Liver (tissue), 9 donors: Measurements from ENCODE around the gene MBLAC1. TPM values are rescaled to one million over a fixed set of nuclear protein-coding genes. Genes with fewer than 3 reads are reported as not detected.

Experiments
- DNase-seq: peaks from one replicate; pipeline ENCODE4 v3.0.0-alpha.2; 2017; ENCODE audit warnings: low spot score
- H3K27ac ChIP-seq, 2 donors: one replicate each; pipeline ENCODE4 v1.7.0; 2013; ENCODE audit warnings: inconsistent platforms in 2 of 2, low read length in 2 of 2, control low read depth in 1 of 2, low read depth in 1 of 2, mild to moderate bottlenecking in 1 of 2
- H3K27me3 ChIP-seq, 4 donors: one replicate each; pipeline versions ENCODE4 v1.6.1 to v1.7.0; 2013; ENCODE audit warnings: low read length in 3 of 4, inconsistent platforms in 1 of 4, mild to moderate bottlenecking in 1 of 4, moderate library complexity in 1 of 4; ENCODE audit not compliant: control insufficient read depth in 4 of 4, insufficient read depth in 4 of 4
- H3K36me3 ChIP-seq, 4 donors: one replicate each; pipeline versions ENCODE4 v1.6.1 to v1.7.0; 2013; ENCODE audit warnings: low read length in 3 of 4, mild to moderate bottlenecking in 3 of 4, low read depth in 1 of 4, moderate library complexity in 1 of 4; ENCODE audit not compliant: control insufficient read depth in 4 of 4, insufficient read depth in 3 of 4
- H3K4me1 ChIP-seq, 4 donors: one replicate each; pipeline versions ENCODE4 v1.6.1 to v1.7.0; 2013; ENCODE audit warnings: low read length in 3 of 4, mild to moderate bottlenecking in 3 of 4, moderate library complexity in 1 of 4; ENCODE audit not compliant: control insufficient read depth in 4 of 4, insufficient read depth in 4 of 4
- H3K4me3 ChIP-seq, 3 donors: one replicate each; pipeline versions ENCODE4 v1.6.1 to v1.7.0; 2013; ENCODE audit warnings: low read length in 3 of 3, control low read depth in 1 of 3, low read depth in 1 of 3, mild to moderate bottlenecking in 1 of 3
- H3K9ac ChIP-seq, 2 donors: one replicate each; pipeline ENCODE4 v1.7.0; 2013; ENCODE audit warnings: low read length in 2 of 2, mild to moderate bottlenecking in 2 of 2, moderate library complexity in 2 of 2, control low read depth in 1 of 2, low read depth in 1 of 2
- H3K9me3 ChIP-seq, 4 donors: one replicate each; pipeline versions ENCODE4 v1.6.1 to v1.7.0; 2013; ENCODE audit warnings: low read length in 3 of 4; ENCODE audit not compliant: control insufficient read depth in 4 of 4
- EGR1 ChIP-seq, 2 donors: IDR thresholded peaks; 2 replicates each; pipeline ENCODE4 v1.6.1; 2016 to 2018; ENCODE audit warnings: antibody characterized with exemption in 2 of 2, low read depth in 2 of 2
- FOXA2 ChIP-seq: IDR thresholded peaks from 2 replicates; pipeline ENCODE4 v1.6.1; 2016; ENCODE audit warnings: antibody characterized with exemption
- GABPA ChIP-seq, 2 donors: IDR thresholded peaks in 1 of 2; conservative IDR thresholded peaks in 1 of 2; 2 replicates each; pipeline ENCODE4 v1.6.1; 2016; ENCODE audit warnings: antibody characterized with exemption in 2 of 2, mild to moderate bottlenecking in 1 of 2, moderate library complexity in 1 of 2
- HNF4A ChIP-seq, 2 donors: conservative IDR thresholded peaks; 2 replicates each; pipeline ENCODE4 v1.6.1; 2016; ENCODE audit warnings: antibody characterized with exemption in 2 of 2, mild to moderate bottlenecking in 2 of 2
- HNF4G ChIP-seq: IDR thresholded peaks from 2 replicates; pipeline ENCODE4 v1.6.1; 2016; ENCODE audit warnings: antibody characterized with exemption
- JUND ChIP-seq, 2 donors: IDR thresholded peaks; 2 replicates each; pipeline ENCODE4 v1.6.1; 2016; ENCODE audit warnings: antibody characterized with exemption in 2 of 2
- NR2F2 ChIP-seq: IDR thresholded peaks from 2 replicates; pipeline ENCODE4 v1.6.1; 2016; ENCODE audit warnings: antibody characterized with exemption
- RAD21 ChIP-seq, 2 donors: IDR thresholded peaks; 2 replicates each; pipeline ENCODE4 v1.6.1; 2016; ENCODE audit warnings: antibody characterized with exemption in 2 of 2, mild to moderate bottlenecking in 2 of 2
- RXRA ChIP-seq, 2 donors: IDR thresholded peaks; 2 replicates each; pipeline ENCODE4 v1.6.1; 2017 to 2018; ENCODE audit warnings: antibody characterized with exemption in 2 of 2, mild to moderate bottlenecking in 1 of 2
- SP1 ChIP-seq: IDR thresholded peaks from 2 replicates; pipeline ENCODE4 v1.6.1; 2018; ENCODE audit warnings: antibody characterized with exemption, mild to moderate bottlenecking
- TAF1 ChIP-seq: conservative IDR thresholded peaks from 2 replicates; pipeline ENCODE4 v1.6.1; 2016; ENCODE audit warnings: antibody characterized with exemption, mild to moderate bottlenecking
- YY1 ChIP-seq: IDR thresholded peaks from 2 replicates; pipeline ENCODE4 v1.6.1; 2016; ENCODE audit warnings: antibody characterized with exemption, mild to moderate bottlenecking
- WGBS: extraction: QIAGEN DNeasy Blood & Tissue Kit; methylation state at CpG from one replicate; pipeline ENCODE4 v1.1.7; 2013; 5-methylcytosine and 5-hydroxymethylcytosine counted together
- polyA plus RNA-seq, 2 donors: library from polyadenylated mRNA; stranded (reverse) in 1 of 2; unstranded in 1 of 2; fragments of 200-250 nt in 1 of 2; fragments of >200 nt in 1 of 2; fragmentation: Nextera tagmentation in 1 of 2; extraction: Ambion mirVana in 1 of 2; gene quantifications; one replicate each; pipeline versions ENCODE4 v1.2.1 to v1.2.3, GENCODE V29; 2013 to 2015
- total RNA-seq, 2 donors: library from RNA; depleted of rRNA; stranded (reverse); fragments of >200 nt; gene quantifications; one replicate each; pipeline ENCODE4 v1.2.3, GENCODE V29; 2014
- TF ChIP-seq, protein P1 (sequence below): IDR thresholded peaks from 2 replicates; pipeline ENCODE4 v1.6.1; 2016; ENCODE audit warnings: antibody characterized with exemption
- TF ChIP-seq, protein P2 (sequence below): fragments of 150-350 bp; IDR thresholded peaks from 2 replicates; pipeline ENCODE4 v1.5.1; 2017; ENCODE audit warnings: improper control_type of control experiment, low read depth, low read length; ENCODE audit not compliant: missing input control
- TF ChIP-seq, protein P3 (sequence below): IDR thresholded peaks from 2 replicates; pipeline ENCODE4 v1.6.1; 2016; ENCODE audit warnings: antibody characterized with exemption, mild to moderate bottlenecking
- donor health status: healthy.
- donor health status: healthy.
- donor health status: healthy.
- donor health status: healthy.
- donor health status: healthy.

The MBLAC1 gene
- total and polyA plus RNA-seq, 4 donors = 1.0 to 1.4 (median 1.3) TPM

DNA sequence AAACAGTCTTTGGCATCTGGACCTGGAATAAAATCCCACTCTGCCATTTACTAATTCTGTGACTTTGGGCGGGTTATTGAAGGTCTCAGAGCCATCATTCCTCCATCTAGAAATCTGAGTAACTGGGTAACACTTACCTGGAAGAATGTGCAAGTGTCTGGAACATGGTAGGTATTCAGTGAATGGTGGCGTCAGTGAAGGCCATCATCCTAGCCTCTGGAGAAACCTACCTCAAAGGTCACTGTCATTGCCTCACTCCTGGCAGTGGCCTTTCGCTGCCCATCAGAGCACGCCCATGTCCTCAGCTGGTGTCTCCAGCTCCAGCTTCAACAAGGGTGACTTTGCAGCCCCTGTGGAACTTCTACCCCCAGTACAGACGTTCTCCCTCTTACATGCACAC is 37.1 kb downstream of the MBLAC1 start:
- no peaks in the 10 kb centered on the region for H3K36me3 ChIP-seq
- WGBS = 87% methylated on average over 5 of the region's 5 CpGs
- peaks cover 0 to 10% (median 5%) of the 10 kb centered on the region in 4 donors for H3K4me1 ChIP-seq
- H3K4me3 ChIP-seq = no peak overlapping the region
- H3K27me3 ChIP-seq = peaks cover 0 to 4% (median 0%) of the 10 kb centered on the region in 4 donors
- no peak overlapping the region for H3K9ac ChIP-seq
- no peak overlapping the region for H3K27ac ChIP-seq
- no peak for TF ChIP-seq TAF1
- H3K9me3 ChIP-seq = no peaks in the 10 kb centered on the region
- no peak for DNase-seq

DNA sequence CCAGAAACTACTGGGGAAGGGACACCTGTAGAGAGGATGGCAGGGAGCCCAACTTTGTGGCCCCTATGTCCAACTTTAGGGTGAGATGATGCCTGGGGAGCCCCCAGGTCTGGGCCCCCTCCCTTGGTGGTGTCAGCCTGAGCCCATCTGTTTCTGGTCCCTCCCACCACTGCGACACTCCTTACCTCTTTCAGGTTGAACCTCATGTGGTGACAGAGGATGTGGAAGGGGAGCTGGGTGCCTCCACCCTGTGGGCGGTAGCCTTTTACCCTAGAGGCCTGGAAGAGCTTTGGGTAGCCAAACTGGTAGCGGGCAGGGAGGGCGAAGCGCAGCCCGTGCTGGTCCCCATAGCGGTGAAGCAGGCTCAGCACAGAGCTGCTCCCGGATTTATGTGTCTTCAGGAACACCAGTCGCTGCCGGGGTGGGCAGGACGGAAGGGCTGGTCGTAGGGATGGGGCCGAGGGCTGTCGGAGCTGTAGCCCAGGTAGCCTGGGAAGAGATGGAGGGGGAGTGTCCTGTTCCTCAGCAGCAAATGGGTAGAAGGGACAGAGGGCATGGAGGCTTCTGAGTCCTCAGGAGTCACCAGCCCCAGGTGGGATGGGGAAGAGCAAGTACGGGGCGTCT is 39.7 kb downstream of the MBLAC1 start:
- TF ChIP-seq, protein P1, sequence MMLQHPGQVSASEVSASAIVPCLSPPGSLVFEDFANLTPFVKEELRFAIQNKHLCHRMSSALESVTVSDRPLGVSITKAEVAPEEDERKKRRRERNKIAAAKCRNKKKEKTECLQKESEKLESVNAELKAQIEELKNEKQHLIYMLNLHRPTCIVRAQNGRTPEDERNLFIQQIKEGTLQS = no peak
- TF ChIP-seq HNF4A (conservative IDR thresholded peaks at IDR 0.05) = no peak
- Histone ChIP-seq H3K9me3 (no peaks in the 10 kb centered on the region), H3K27me3 (peaks cover 0 to 4% (median 2%) of the 10 kb centered on the region in 4 donors), H3K4me3 (no peak overlapping the region), H3K9ac (no peak overlapping the region), H3K36me3 (no peaks in the 10 kb centered on the region), H3K4me1 (peaks cover 0 to 11% (median 2%) of the 10 kb centered on the region in 4 donors), H3K27ac (no peak overlapping the region)
- no peak for DNase-seq
- 61% methylated on average over 16 of the region's 16 CpGs for WGBS

DNA sequence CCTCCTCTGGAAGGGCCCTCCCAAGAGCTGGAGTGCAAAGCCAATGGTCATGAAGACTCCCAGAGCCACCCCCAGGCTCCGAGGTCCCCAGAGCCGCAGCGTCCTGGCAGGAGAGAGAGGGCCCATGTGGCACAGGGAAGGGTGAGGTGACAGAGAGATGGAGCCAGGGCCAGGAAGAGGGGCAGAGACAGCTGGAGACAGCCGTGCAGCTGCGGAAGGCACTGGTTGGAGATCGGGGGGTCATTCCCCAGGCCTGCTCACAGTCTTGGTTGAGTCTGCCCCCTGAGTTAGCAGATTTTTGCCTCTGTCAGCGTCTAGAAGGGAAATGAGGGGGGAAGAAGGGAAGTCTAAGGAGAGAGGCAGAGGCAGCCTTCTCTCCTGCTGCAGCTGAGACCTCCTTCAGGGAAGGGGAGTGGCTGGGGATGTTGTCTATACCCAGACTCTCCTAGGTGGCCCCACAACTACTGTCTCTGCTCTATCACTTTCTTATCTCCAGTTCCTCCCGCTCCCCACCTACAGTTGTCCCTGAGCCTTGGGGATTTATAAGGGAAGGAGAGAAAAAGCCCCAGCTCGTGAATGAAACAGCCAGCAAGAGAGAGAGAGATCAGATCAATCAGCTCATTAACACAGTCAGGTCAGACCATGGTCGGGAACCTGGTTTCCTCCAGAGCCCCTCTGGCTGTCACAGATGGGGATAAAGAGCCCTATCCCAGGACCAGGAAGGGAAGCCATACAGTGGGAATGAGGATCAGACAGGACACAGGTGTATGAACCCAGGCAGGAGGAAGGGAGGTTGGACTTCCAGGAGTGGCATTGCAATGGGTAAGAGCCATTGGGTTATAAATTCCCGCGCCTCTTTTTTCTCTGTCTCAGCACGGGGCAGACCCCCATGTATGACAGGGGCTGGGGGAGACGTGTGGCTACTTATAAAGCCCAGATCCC is 40.5 kb downstream of the MBLAC1 start:
- DNase-seq = no peak
- TF ChIP-seq, protein P2, sequence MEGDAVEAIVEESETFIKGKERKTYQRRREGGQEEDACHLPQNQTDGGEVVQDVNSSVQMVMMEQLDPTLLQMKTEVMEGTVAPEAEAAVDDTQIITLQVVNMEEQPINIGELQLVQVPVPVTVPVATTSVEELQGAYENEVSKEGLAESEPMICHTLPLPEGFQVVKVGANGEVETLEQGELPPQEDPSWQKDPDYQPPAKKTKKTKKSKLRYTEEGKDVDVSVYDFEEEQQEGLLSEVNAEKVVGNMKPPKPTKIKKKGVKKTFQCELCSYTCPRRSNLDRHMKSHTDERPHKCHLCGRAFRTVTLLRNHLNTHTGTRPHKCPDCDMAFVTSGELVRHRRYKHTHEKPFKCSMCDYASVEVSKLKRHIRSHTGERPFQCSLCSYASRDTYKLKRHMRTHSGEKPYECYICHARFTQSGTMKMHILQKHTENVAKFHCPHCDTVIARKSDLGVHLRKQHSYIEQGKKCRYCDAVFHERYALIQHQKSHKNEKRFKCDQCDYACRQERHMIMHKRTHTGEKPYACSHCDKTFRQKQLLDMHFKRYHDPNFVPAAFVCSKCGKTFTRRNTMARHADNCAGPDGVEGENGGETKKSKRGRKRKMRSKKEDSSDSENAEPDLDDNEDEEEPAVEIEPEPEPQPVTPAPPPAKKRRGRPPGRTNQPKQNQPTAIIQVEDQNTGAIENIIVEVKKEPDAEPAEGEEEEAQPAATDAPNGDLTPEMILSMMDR = no peak
- no peak for TF ChIP-seq YY1
- TF ChIP-seq, protein P1 = no peak
- Histone ChIP-seq H3K9me3 (no peaks in the 10 kb centered on the region), H3K27ac (no peak overlapping the region), H3K27me3 (peaks cover 0 to 8% (median 2%) of the 10 kb centered on the region in 4 donors), H3K9ac (no peak overlapping the region), H3K4me1 (peaks cover 0 to 11% (median 4%) of the 10 kb centered on the region in 4 donors), H3K36me3 (no peaks in the 10 kb centered on the region), H3K4me3 (no peak overlapping the region)
- 32% methylated on average over 14 of the region's 14 CpGs for WGBS

DNA sequence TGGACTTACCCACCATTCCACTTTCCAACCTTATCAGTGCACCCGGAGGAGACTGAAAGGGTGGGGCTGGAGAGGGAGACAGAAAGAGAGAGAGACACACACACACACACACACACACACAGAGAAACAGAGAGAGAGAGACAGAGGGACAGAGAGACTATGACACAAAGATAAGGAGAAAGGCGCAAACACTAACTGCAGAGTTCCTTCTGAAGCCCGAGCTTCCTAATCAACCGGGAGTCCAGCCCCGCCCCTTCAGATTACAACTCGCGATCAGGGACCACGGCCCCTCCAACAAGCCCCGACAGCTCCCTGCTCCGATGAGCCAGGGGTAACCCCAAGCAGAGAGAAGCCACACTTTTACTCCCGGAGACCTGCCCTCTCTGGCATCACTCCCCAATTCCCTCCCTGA is 41.2 kb downstream of the MBLAC1 start:
- DNase-seq = no peak
- no peak overlapping the region for H3K27ac ChIP-seq
- peaks cover 0 to 8% (median 2%) of the 10 kb centered on the region in 4 donors for H3K27me3 ChIP-seq
- peaks cover 0 to 11% (median 4%) of the 10 kb centered on the region in 4 donors for H3K4me1 ChIP-seq
- WGBS = 4% methylated on average over 11 of the region's 11 CpGs
- H3K9me3 ChIP-seq = no peaks in the 10 kb centered on the region
- H3K9ac ChIP-seq = no peak overlapping the region
- H3K4me3 ChIP-seq = peak overlapping the region in 1 of 3 donors; percentile 26
- H3K36me3 ChIP-seq = no peaks in the 10 kb centered on the region
- TF ChIP-seq HNF4G = no peak
- no peak for TF ChIP-seq FOXA2
- TF ChIP-seq RXRA (IDR thresholded peaks at IDR 0.05) = no peak
- no peak for TF ChIP-seq YY1
- TF ChIP-seq JUND (IDR thresholded peaks at IDR 0.05) = no peak
- no peak for TF ChIP-seq TAF1
- no peak for TF ChIP-seq NR2F2
- TF ChIP-seq HNF4A (conservative IDR thresholded peaks at IDR 0.05) = no peak
- TF ChIP-seq RAD21 (IDR thresholded peaks at IDR 0.05) = no peak
- TF ChIP-seq SP1 = no peak
- TF ChIP-seq EGR1 (IDR thresholded peaks at IDR 0.05; ENCODE audit: low read depth in 2 of 2) = no peak
- TF ChIP-seq, protein P1 = no peak
- TF ChIP-seq GABPA (IDR thresholded peaks at IDR 0.05 in 1 of 2, conservative IDR thresholded peaks at IDR 0.05 in 1 of 2) = no peak
- TF ChIP-seq, protein P3, sequence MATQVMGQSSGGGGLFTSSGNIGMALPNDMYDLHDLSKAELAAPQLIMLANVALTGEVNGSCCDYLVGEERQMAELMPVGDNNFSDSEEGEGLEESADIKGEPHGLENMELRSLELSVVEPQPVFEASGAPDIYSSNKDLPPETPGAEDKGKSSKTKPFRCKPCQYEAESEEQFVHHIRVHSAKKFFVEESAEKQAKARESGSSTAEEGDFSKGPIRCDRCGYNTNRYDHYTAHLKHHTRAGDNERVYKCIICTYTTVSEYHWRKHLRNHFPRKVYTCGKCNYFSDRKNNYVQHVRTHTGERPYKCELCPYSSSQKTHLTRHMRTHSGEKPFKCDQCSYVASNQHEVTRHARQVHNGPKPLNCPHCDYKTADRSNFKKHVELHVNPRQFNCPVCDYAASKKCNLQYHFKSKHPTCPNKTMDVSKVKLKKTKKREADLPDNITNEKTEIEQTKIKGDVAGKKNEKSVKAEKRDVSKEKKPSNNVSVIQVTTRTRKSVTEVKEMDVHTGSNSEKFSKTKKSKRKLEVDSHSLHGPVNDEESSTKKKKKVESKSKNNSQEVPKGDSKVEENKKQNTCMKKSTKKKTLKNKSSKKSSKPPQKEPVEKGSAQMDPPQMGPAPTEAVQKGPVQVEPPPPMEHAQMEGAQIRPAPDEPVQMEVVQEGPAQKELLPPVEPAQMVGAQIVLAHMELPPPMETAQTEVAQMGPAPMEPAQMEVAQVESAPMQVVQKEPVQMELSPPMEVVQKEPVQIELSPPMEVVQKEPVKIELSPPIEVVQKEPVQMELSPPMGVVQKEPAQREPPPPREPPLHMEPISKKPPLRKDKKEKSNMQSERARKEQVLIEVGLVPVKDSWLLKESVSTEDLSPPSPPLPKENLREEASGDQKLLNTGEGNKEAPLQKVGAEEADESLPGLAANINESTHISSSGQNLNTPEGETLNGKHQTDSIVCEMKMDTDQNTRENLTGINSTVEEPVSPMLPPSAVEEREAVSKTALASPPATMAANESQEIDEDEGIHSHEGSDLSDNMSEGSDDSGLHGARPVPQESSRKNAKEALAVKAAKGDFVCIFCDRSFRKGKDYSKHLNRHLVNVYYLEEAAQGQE = no peak
